G401 (cell line): ENCODE data around the gene HOXC4. TPM values are rescaled to one million over a fixed set of nuclear protein-coding genes. Genes with fewer than 3 reads are reported as not detected.

Source experiments
- DNase-seq: peaks from one replicate; pipeline ENCODE4 v3.0.0-alpha.2; 2015; ENCODE audit warnings: low spot score
- in situ Hi-C: cut with HindIII; loops from 2 replicates; pipeline ENCODE4 v1.10.0; 2016; ENCODE audit warnings: low sequenced_read_pairs, mixed read lengths
- total RNA-seq: library from RNA; depleted of rRNA; stranded (reverse); fragments of >200 nt; shearing (Covaris generic); gene quantifications from 2 replicates; pipeline ENCODE4 v1.2.3, GENCODE V29; 2014

The HOXC4 gene
- total RNA-seq, 1 experiment from 2014 or later, result 3.9 TPM

DNA sequence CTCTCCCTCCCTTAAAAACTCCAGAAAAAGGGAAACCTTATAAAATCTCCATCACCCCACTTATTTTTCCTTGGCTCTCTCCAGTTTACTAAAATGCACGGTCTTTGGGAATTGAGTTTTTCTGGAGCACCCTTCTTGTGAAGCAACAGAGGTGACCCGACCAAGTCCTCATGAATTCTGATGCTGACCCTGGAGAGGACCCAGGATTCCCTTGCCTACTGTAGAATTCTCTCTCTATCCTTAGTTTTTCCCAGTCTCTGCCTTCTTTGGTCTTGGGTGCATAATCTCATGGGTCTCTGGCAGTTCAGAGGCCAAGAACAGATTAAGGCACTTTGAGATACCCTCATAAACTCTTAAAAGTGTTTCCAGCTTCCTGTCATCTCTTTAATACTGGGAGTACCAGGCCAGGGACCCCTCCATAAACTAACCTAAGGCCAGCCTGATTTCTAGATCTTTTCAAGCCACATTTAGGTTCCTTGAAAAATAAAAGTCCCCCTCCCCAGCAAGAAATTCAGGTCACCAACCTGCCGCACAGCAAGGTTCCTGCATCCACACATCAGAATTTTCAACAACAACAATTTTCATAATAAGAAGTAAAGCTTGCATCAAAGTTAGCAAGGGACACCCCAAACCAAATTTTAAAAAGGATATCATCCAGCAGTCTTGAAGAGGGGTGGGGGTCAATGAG lies 5.1 kb upstream of the HOXC4 start:
- no peak for DNase-seq
- in situ Hi-C loops, result no loop called here

- no peak for DNase-seq
- in situ Hi-C loops, result no loop called here
These were observed 4.5 kb upstream of the HOXC4 start for GRCh38 chr12:54049108-54049507.

- in situ Hi-C loops, result no loop called here
- DNase-seq, result no peak
These were observed 3.2 kb upstream of the HOXC4 start for GRCh38 chr12:54050482-54050810.

DNA sequence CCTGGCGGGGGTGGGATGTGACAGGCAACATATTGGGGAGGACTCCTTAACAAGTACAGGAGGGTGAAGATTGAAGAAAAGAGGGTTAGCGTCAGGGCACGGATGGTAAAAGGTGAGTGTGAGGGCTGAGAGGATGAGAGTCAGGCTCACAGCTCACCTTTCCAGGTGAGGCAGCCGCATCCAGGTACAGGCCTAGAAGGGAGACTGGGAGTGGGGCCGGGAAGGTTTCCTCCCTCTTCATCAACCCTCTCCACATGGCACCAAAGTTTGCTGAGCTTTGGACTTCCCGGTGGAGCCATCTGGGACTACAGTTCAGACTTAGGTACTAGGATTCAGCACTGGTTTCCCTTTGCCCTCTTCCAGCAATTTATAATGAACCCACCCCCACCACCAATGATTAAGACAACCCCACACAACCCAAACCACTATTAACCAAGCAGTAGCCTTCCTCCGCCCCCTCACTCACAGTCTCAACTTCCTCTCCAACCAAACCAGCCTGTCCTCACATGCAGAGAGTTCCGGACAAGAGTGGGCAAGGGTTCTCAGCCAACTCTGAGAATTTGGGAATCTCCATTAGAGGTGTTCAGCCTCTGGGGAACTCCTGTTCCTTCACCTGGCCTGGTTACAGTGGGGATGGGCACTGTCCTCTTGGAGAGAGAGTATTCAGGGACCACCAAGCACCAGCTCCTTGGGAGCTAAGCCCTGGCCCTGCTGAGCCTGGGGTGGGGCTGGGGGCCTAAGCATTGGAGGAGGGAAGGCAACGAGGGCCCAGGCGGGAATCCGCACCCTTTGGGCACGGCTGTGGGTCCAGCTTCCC lies 2.4 kb upstream of the HOXC4 start:
- no peak for DNase-seq
- in situ Hi-C loops, result no loop called here

- DNase-seq, result no peak
- in situ Hi-C loops, result no loop called here
These were observed 1.7 kb upstream of the HOXC4 start for GRCh38 chr12:54051874-54052437.

DNA sequence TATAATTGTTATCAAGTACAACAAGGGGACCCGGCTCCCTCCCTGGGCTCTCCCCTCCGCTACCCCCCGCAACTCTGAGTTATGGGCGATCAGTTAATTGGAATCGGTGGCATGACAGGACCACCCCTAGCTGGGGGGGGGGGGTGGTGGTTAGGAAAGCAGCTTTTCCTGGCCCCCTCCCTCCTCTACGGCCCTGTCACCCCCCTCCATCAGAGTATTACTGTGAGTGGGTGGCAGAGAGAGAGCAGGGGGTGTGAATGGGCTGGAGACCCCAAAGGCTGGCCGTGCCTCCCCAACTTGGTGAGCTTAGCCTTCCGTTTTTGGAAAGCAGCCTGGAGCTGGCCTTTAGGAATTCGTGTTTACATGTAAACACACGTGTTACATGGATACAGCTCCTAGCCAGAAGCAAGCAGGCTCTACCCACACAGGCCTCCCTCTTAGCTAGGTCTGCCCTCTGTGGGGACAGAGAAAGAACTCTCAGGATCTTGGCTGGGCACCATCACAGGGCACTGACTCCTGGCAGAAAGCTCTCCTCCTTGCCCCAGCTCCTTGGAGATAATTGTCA lies 1.1 kb upstream of the HOXC4 start:
- DNase-seq, result no peak
- in situ Hi-C loops, result no loop called here

DNA sequence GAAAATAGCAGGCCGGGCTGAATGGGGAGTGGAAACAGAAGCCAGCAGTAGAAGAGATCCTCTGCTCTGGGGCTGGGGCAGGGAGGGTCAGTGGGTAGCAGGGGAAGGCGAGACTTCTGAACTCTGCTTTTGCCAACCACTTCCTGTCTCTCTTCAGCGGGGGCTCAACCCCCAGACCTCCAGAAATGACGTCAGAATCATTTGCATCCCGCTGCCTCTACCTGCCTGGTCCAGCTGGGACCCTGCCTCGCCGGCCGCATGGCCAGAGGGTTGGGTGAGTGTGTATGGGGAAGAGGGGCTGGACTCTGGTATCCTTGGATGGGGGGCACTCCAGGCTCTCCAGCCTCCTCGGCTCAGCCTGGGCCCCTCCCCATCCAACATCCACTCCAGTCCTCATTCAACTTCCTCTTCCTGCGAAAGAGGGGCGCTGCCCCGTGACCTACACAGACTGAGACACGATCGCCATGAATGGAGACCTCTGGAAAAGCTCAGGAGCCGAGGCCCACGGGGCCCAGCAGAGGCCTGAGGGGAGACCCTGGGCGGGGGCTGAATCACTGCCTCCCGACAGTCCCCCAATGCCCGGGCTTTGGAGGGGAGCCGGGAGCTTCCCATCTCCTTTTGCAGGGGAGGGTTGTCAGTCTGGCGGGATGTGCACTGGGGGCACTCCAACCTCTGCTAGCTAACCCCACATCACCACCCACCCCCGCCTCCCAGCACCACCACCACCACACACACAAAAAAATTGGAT lies 458 bp upstream of the HOXC4 start:
- no peak for DNase-seq
- in situ Hi-C loops, result no loop called here

- in situ Hi-C loops, result no loop called here
- no peak for DNase-seq
These were observed 1.1 kb downstream of the HOXC4 start for GRCh38 chr12:54054742-54055194.

DNA sequence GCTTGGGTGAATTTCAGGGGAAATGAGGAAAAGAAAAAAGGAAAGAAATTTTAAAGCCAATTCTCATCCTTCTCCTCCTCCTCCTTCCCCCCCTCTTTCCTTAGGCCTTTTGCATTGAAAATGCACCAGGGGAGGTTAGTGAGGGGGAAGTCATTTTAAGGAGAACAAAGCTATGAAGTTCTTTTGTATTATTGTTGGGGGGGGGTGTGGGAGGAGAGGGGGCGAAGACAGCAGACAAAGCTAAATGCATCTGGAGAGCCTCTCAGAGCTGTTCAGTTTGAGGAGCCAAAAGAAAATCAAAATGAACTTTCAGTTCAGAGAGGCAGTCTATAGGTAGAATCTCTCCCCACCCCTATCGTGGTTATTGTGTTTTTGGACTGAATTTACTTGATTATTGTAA lies 1.9 kb downstream of the HOXC4 start:
- DNase-seq, result no peak
- in situ Hi-C loops, result no loop called here

DNA sequence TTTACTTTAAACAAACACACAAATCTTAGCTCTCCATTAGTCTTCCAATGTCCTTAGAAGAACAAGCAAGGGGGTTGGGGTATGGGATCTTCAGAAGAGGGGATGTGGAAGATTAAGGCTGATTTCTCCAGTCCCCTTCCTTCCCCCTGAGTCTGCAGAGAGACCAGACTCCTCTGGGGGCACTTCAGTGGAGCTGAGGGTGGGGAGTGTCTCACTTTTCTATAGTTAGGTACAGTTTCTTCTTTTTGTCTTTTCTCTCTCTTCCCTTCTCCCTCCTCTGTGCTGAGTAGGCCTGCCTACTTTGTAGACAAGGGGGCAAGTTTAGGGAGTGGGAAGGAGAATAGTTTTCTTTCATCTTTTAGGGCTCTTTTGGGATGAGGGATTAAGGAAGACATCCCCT lies 2.5 kb downstream of the HOXC4 start:
- in situ Hi-C loops, result no loop called here
- DNase-seq, result no peak

GRCh38 chr12:54058128-54058768 lies 4.6 kb downstream of the HOXC4 start:
- in situ Hi-C loops, result no loop called here
- no peak for DNase-seq

DNA sequence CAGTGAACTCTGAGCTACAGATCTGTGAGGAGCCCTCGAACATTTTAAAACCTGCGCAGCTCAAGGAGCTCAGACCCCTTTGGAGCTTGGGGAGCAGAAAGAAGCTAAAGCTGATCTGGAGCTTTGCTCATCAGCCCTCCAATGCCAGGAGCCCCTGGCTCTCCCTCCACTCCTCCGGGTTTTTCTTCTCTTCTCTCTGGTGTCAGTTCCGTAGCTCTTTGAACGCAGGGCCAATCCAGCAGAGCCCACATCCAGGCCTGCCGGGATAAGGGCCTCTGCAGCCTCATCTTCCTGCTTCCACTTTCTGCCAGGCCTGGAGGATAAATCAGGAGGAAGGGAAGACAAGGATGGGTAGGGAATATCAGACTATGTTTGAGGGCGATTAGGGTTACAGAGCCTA lies 6.0 kb downstream of the HOXC4 start:
- in situ Hi-C loops, result no loop called here
- no peak for DNase-seq

DNA sequence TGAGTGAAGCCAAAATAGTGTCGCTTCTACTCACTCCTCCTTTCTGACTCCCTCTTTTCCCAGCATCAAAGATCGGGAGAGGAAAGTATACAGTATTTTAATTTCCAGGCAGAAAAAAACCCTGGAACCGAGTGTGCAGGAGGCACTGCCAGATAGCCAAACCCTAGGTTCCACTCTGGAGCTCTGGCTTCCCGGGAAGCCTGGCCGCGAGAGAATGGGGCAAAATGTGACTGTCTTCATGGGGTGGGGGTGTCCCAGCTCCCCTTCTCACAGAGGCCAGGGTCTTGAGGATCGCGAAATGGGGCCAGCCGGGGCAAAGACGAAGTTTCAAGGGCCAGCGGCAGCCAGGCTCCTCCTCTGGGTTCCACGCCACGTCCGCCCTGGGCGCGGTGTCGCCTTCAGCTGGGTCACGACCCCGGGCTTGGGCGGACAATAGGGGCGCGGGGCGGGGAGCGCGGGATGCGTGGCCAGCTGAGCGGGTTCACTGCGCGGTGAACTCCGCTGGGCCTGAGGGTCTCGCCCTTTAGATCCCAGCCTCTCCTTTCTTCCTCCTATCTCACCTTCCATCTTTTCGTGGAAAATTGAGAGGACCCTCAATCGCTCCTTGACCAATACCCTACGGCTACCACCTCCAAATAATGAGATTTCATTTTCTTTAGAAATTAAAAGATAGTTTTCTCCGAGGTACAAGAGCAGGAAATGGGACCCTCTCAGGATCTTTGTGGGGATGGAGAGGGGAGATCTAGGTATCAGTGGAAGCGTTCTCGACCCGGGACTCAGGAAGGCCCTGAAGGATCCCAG lies 6.7 kb downstream of the HOXC4 start:
- no peak for DNase-seq
- in situ Hi-C loops, result no loop called here

DNA sequence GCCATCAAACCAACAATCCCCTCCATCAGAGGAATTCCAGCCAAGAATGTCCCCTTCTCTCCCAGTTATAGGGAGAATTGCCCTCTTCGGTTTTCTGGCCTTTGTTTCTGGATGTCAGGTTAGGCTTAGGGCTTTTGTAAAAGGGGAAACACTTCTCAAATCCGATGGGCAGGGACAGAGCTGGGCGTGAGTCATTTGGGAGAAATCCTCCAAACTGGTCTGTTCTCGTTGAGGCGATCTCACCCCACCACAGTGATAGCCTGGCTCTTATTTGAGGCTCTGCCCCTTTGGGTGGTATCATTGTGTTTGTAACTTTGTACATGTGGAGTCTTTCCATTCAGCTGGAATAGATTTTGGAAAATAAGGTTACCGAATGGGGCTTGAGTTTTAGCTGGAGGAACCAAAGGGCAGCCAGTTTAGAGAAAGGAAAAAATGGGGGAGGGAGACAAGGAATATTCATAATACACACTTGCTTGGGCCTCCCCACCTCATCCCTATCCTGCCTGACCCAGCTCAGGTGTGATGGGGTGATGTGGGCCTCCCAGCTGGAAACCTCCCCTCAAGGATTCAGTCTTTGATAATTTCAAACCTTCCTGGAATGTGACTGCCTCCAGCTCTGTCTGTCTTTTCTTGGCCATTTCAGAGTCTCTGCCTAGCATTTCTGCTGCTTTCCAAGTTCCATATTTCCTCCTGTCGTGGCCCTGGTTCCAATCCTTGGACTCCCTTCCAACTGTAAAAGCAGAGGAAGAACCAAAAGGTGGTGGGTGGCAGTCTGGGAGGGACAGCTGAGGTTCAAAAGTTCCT lies 7.5 kb downstream of the HOXC4 start:
- in situ Hi-C loops, result no loop called here
- no peak for DNase-seq

- in situ Hi-C loops, result no loop called here
- no peak for DNase-seq
These were observed 12.0 kb downstream of the HOXC4 start for GRCh38 chr12:54065677-54066076.

DNA sequence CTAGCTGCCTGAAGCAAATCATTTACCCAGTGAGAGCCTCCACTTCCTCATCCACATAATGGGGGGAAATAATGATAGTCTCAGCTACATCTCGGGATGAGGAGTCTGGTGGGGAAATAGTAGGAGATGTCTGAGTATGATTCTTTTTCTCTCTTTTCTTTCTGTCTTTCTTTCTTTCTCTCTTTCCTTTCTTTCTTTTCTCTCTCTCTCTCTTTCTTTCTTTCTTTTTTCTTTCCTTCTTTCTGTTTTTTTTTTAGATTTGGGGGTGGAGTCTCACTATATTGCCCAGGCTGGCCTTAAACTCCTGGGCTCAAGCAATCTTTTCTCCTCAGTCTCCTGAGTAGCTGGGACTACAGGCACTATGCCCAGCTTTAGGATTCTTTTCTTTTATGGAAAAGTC lies 12.8 kb downstream of the HOXC4 start:
- no peak for DNase-seq
- in situ Hi-C loops, result no loop called here

DNA sequence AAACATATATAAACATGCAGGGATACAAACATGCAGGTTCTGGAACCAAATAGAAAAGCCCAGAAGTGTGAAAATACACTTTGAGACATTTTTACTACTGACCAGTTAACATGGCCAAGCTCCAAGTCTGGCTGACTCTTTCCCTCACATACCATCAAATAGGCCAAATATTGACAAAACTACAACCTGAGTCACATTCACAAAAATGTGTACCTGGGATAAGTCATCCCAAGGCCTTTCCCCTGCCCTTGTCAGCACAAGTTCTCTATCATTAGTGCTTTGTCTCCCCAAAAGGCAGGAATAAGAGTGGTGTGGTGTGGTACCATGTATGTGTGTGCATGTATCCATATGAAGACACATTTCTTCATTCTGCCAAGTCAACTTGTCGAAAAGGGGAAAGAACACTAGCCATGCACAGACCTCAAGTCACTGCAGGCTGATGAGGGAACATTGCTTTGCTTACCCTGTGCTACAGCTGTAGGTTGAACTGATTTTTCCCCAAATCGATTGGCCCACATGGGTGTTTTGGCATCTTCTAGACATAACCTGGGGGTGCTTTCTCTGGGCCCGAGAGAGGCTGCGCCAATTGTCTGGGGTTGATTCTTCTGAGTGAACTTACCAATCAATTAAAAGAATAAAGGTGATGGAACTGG lies 14.9 kb downstream of the HOXC4 start:
- in situ Hi-C loops, result no loop called here
- no peak for DNase-seq
